HCT116 (cell line): Measurements from ENCODE around the gene BRICD5. TPM values are rescaled to one million over a fixed set of nuclear protein-coding genes. Genes with fewer than 3 reads are reported as not detected.

ENCODE experiments used
- ATAC-seq: fragments of 200-7000 bp; cut with Tn5 transposase; 2 replicates; pipeline ENCODE4 v1.9.1; 2020; ENCODE audit warnings: mild to moderate bottlenecking, moderate library complexity
- BruUV-seq: library from RNA; stranded (reverse); fragments of 400-500 nt; replicated peaks from 2 replicates; lab custom pipeline; 2021; lab: Mats Ljungman, UMichigan
- CTCF ChIA-PET: fragments of 300-600 bp; sonication (Branson Sonifier 250); formaldehyde crosslinking; loops from one replicate; lab custom pipeline; 2021; ENCODE audit warnings: antibody characterized with exemption; lab: Charles Lee
- POLR2A ChIA-PET: fragments of 300-600, 350-600 bp; sonication (Branson Sonifier 250); formaldehyde crosslinking; loops from one replicate; lab custom pipeline; 2021; ENCODE audit warnings: antibody characterized with exemption; lab: Charles Lee
- RAD21 ChIA-PET, 2 experiments: fragments of 300-600 bp; sonication (Branson Sonifier 250); formaldehyde crosslinking; loops; one replicate each; lab custom pipeline; 2023; ENCODE audit warnings: low total read pairs in 2 of 2; ENCODE audit not compliant: uncharacterized antibody in 2 of 2, unreplicated experiment in 2 of 2, low non-redundant PET in 1 of 2; lab: Charles Lee
- DNase-seq: peaks from one replicate; pipeline ENCODE4 v3.0.0-alpha.2; 2010; ENCODE audit warnings: low read depth, low spot score
- H2AFZ ChIP-seq: fragments of 200-600 bp; shearing (Covaris generic), sonication (generic); 2 replicates; pipeline ENCODE4 v1.6.1; 2017; ENCODE audit warnings: low read depth, mixed run types, mixed read lengths, antibody characterized with exemption, low read length; ENCODE audit not compliant: poor library complexity, severe bottlenecking
- H3K27ac ChIP-seq: 2 replicates; pipeline ENCODE4 v1.5.1; 2012; ENCODE audit warnings: low read depth, low read length
- H3K27me3 ChIP-seq: fragments of 200-600 bp; sonication (generic); 2 replicates; pipeline ENCODE4 v1.6.1; 2016; ENCODE audit warnings: mixed run types, low read length, mixed read lengths; ENCODE audit not compliant: insufficient read depth
- H3K36me3 ChIP-seq, 2 experiments: fragments of 200-500 bp in 1 of 2; fragments of 200-600 bp in 1 of 2; sonication (Bioruptor generic) in 1 of 2; sonication (generic) in 1 of 2; 2 replicates each; pipeline versions ENCODE4 v1.5.1 to v1.6.1; 2014 to 2016; ENCODE audit warnings: low read length in 2 of 2, inconsistent platforms in 1 of 2, mixed read lengths in 1 of 2, mixed run types in 1 of 2; ENCODE audit not compliant: insufficient read depth in 2 of 2, control insufficient read depth in 1 of 2
- H3K4me1 ChIP-seq, 2 experiments: fragments of 200-600 bp in 1 of 2; sonication (generic) in 1 of 2; 2 replicates each; pipeline versions ENCODE4 v1.5.1 to v1.6.1; 2012 to 2017; ENCODE audit warnings: low read length in 2 of 2, inconsistent platforms in 1 of 2, mild to moderate bottlenecking in 1 of 2, mixed read lengths in 1 of 2, mixed run types in 1 of 2, moderate library complexity in 1 of 2; ENCODE audit not compliant: insufficient read depth in 2 of 2, control insufficient read depth in 1 of 2
- H3K4me2 ChIP-seq: fragments of 200-600 bp; sonication (generic); 2 replicates; pipeline ENCODE4 v1.6.1; 2017; ENCODE audit warnings: mixed run types, low read length, mixed read lengths
- H3K4me3 ChIP-seq, 2 experiments: fragments of 200-600 bp in 1 of 2; sonication (generic) in 1 of 2; replicated peaks in 1 of 2; 2 replicates each; pipeline ENCODE4 v1.5.1; 2011 to 2016; ENCODE audit warnings: low read length in 2 of 2, control low read depth in 1 of 2, low read depth in 1 of 2, mild to moderate bottlenecking in 1 of 2, mixed read lengths in 1 of 2, mixed run types in 1 of 2
- H3K79me2 ChIP-seq: fragments of 200-600 bp; sonication (generic); 2 replicates; pipeline ENCODE4 v1.6.1; 2017; ENCODE audit warnings: mild to moderate bottlenecking, mixed run types, low read length, moderate library complexity, mixed read lengths; ENCODE audit not compliant: insufficient read depth
- H3K9ac ChIP-seq: fragments of 200-600 bp; sonication (generic); 2 replicates; pipeline ENCODE4 v1.6.1; 2016; ENCODE audit warnings: low read length, mixed read lengths
- H3K9me2 ChIP-seq: fragments of 200-600 bp; sonication (generic), shearing (Covaris generic); 2 replicates; pipeline ENCODE4 v1.6.1; 2017; ENCODE audit warnings: mixed run types, mild to moderate bottlenecking, moderate library complexity; ENCODE audit not compliant: insufficient read depth
- H3K9me3 ChIP-seq, 2 experiments: fragments of 200-500 bp in 1 of 2; fragments of 200-600 bp in 1 of 2; sonication (Bioruptor generic) in 1 of 2; sonication (generic) in 1 of 2; 2 replicates each; pipeline ENCODE4 v1.6.1; 2014 to 2017; ENCODE audit warnings: low read length in 2 of 2, mixed read lengths in 2 of 2, inconsistent platforms in 1 of 2, low read depth in 1 of 2, mild to moderate bottlenecking in 1 of 2, mixed run types in 1 of 2, moderate library complexity in 1 of 2; ENCODE audit not compliant: control insufficient read depth in 1 of 2, insufficient read depth in 1 of 2
- H4K20me1 ChIP-seq: fragments of 200-600 bp; sonication (generic), shearing (Covaris generic); 2 replicates; pipeline ENCODE4 v1.6.1; 2017; ENCODE audit warnings: mixed run types, mild to moderate bottlenecking, moderate library complexity; ENCODE audit not compliant: insufficient read depth
- CBX3 ChIP-seq: IDR thresholded peaks from 2 replicates; pipeline ENCODE4 v1.6.1; 2012; ENCODE audit warnings: low read depth
- CEBPB ChIP-seq: IDR thresholded peaks from 2 replicates; pipeline ENCODE4 v1.6.1; 2012; ENCODE audit warnings: low read depth
- EGR1 ChIP-seq: IDR thresholded peaks from 2 replicates; pipeline ENCODE4 v1.6.1; 2012; ENCODE audit warnings: low read depth
- EZH2 ChIP-seq: fragments of 200-600 bp; sonication (generic); IDR thresholded peaks from 2 replicates; pipeline ENCODE4 v1.6.1; 2017; ENCODE audit warnings: antibody characterized with exemption, mixed run types
- FOSL1 ChIP-seq: IDR thresholded peaks from 2 replicates; pipeline ENCODE4 v1.6.1; 2012; ENCODE audit warnings: low read depth
- POLR2A ChIP-seq: IDR thresholded peaks from 2 replicates; pipeline ENCODE4 v1.7.0; 2011; ENCODE audit warnings: borderline replicate concordance; ENCODE audit not compliant: insufficient read depth, insufficient read length; ENCODE audit errors: extremely low read depth
- RAD21 ChIP-seq: IDR thresholded peaks from 2 replicates; pipeline ENCODE4 v1.6.1; 2012; ENCODE audit warnings: low read depth, mild to moderate bottlenecking
- SIN3A ChIP-seq: IDR thresholded peaks from 2 replicates; pipeline ENCODE4 v1.6.1; 2012; ENCODE audit warnings: low read depth
- SP1 ChIP-seq: IDR thresholded peaks from 2 replicates; pipeline ENCODE4 v1.6.1; 2012; ENCODE audit warnings: low read depth
- TCF7L2 ChIP-seq: IDR thresholded peaks from 2 replicates; pipeline ENCODE4 v1.7.0; 2011; ENCODE audit warnings: borderline replicate concordance, inconsistent platforms; ENCODE audit not compliant: insufficient read depth, insufficient read length; ENCODE audit errors: extremely low read depth
- YY1 ChIP-seq: IDR thresholded peaks from 2 replicates; pipeline ENCODE4 v1.6.1; 2011; ENCODE audit warnings: low read length, low read depth, moderate library complexity, mild to moderate bottlenecking; ENCODE audit not compliant: insufficient replicate concordance; ENCODE audit errors: extremely low read depth
- ZFX ChIP-seq: fragments of 450-650 bp; IDR thresholded peaks from 2 replicates; pipeline ENCODE4 v1.6.1; 2017
- intact Hi-C: fragments of 100-400 bp; cut with micrococcal nuclease; formaldehyde crosslinking; loops from 2 replicates; pipeline ENCODE4 v1.10.0; 2022
- total RNA-seq: library from RNA; stranded (reverse); gene quantifications from one replicate; pipeline ENCODE4 v1.2.1, GENCODE V29; 2021; ENCODE audit not compliant: unreplicated experiment
- TF ChIP-seq, protein P1 (sequence below): IDR thresholded peaks from 2 replicates; pipeline ENCODE4 v1.6.1; 2011; ENCODE audit warnings: mild to moderate bottlenecking, low read length, moderate library complexity; ENCODE audit not compliant: insufficient replicate concordance; ENCODE audit errors: extremely low read depth
- TF ChIP-seq, protein P2 (sequence below): IDR thresholded peaks from 2 replicates; pipeline ENCODE4 v1.6.1; 2012; ENCODE audit warnings: low read depth
- TF ChIP-seq, protein P3 (sequence below): IDR thresholded peaks from 2 replicates; pipeline ENCODE4 v1.6.1; 2012

BRICD5 gene
- total RNA-seq, 1 experiment from 2014 or later: 9.8 TPM

DNA sequence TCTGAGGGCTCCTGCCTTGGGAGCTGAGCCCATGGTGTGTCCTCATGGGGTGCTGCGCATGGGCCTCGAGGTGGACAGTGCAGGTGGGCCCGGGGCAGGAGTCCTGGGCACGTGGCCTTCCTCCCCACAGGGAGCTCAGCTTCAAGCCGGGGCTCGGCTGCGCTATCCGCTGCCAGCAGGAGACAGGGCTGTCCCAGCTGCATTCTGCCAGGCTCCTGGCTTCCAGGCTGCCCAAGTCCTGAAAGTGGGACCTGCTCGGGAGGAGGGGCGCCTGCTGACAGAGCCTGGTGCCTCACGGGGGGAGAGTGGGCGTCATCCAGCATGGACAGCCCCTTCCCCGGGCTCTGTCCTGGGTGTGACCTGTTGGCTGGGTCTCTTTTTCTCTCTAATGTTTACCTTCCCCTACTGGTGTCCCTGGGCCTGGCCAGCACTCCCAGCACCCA lies 48.0 kb downstream of the BRICD5 start:
- Histone ChIP-seq H3K9me2 (no peaks in the 10 kb centered on the region), H3K4me2 (peak overlapping the region; percentile 84), H3K4me1 (peaks cover 40 to 61% of the 10 kb centered on the region in 2 experiments), H3K27ac (peak overlapping the region; percentile 90), H3K79me2 (peaks cover 95% of the 10 kb centered on the region), H4K20me1 (no peaks in the 10 kb centered on the region), H3K36me3 (peaks cover 7 to 26% of the 10 kb centered on the region in 2 experiments; a peak in 3 of 4 replicates), H3K9me3 (no peaks in the 10 kb centered on the region), H3K9ac (peak overlapping the region; percentile 67), H2AFZ (no peak overlapping the region), H3K27me3 (no peaks in the 10 kb centered on the region), H3K4me3 (peak overlapping the region; percentile 19 to 45)
- peak; percentile 60 for ATAC-seq
- intact Hi-C loops: no loop called here
- POLR2A ChIA-PET: interaction anchor here (1.1 to 1.3 kb wide), 2 partner anchors 11 to 12 kb away, joined by 3 to 5 read pairs; no protein-coding TSS in a partner anchor
- no peak for DNase-seq
- CTCF ChIA-PET: no interaction called here
- TF ChIP-seq SIN3A (no peak), EZH2 (no peak), SP1 (no peak), ZFX (no peak), YY1 (no peak), POLR2A (no peak)
- no TSS peak for BruUV-seq
- RAD21 ChIA-PET: no interaction called here

DNA sequence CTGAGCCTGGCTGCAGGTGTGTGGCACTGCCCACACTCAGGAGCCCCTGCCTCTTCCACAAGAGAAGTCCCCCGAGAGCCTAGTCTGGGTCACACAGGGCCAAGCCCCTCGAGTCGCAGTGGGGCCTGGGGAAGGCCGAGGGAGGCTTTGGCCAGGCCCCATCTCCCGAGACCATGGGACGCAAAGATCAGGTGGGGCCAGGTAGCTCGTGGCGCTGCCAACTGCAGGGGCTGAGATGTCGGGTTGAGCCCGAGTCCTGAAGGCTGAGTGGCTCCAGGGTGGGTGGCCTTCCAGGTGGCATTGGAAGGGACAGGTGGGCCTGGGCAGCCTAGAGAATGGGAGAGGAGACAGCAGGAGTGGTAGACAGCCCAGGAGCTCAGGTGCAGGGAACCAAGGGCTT lies 48.8 kb downstream of the BRICD5 start:
- Histone ChIP-seq H3K9ac (peak overlapping the region; percentile 67), H3K9me2 (no peaks in the 10 kb centered on the region), H3K27me3 (no peaks in the 10 kb centered on the region), H3K4me3 (no peak overlapping the region), H3K4me2 (peak overlapping the region; percentile 84), H4K20me1 (no peaks in the 10 kb centered on the region), H2AFZ (no peak overlapping the region), H3K36me3 (peaks cover 4 to 21% of the 10 kb centered on the region in 2 experiments; a peak in 3 of 4 replicates), H3K4me1 (peaks cover 48 to 69% of the 10 kb centered on the region in 2 experiments), H3K9me3 (no peaks in the 10 kb centered on the region), H3K27ac (peak overlapping the region; percentile 90), H3K79me2 (peaks cover 95% of the 10 kb centered on the region)
- ATAC-seq (no peak), DNase-seq (no peak)
- RAD21 ChIA-PET: no interaction called here
- POLR2A ChIA-PET: interaction anchor here (1.1 to 1.3 kb wide), 2 partner anchors 10 to 11 kb away, joined by 3 to 5 read pairs; no protein-coding TSS in a partner anchor
- no TSS peak for BruUV-seq
- CTCF ChIA-PET: no interaction called here
- intact Hi-C loops: no loop called here
- TF ChIP-seq CEBPB (no peak), EZH2 (no peak), CBX3 (no peak), YY1 (no peak), RAD21 (no peak), TCF7L2 (no peak), FOSL1 (no peak), SP1 (no peak), EGR1 (no peak)
- TF ChIP-seq, protein P1, sequence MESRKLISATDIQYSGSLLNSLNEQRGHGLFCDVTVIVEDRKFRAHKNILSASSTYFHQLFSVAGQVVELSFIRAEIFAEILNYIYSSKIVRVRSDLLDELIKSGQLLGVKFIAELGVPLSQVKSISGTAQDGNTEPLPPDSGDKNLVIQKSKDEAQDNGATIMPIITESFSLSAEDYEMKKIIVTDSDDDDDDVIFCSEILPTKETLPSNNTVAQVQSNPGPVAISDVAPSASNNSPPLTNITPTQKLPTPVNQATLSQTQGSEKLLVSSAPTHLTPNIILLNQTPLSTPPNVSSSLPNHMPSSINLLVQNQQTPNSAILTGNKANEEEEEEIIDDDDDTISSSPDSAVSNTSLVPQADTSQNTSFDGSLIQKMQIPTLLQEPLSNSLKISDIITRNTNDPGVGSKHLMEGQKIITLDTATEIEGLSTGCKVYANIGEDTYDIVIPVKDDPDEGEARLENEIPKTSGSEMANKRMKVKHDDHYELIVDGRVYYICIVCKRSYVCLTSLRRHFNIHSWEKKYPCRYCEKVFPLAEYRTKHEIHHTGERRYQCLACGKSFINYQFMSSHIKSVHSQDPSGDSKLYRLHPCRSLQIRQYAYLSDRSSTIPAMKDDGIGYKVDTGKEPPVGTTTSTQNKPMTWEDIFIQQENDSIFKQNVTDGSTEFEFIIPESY: no peak
- TF ChIP-seq, protein P2, sequence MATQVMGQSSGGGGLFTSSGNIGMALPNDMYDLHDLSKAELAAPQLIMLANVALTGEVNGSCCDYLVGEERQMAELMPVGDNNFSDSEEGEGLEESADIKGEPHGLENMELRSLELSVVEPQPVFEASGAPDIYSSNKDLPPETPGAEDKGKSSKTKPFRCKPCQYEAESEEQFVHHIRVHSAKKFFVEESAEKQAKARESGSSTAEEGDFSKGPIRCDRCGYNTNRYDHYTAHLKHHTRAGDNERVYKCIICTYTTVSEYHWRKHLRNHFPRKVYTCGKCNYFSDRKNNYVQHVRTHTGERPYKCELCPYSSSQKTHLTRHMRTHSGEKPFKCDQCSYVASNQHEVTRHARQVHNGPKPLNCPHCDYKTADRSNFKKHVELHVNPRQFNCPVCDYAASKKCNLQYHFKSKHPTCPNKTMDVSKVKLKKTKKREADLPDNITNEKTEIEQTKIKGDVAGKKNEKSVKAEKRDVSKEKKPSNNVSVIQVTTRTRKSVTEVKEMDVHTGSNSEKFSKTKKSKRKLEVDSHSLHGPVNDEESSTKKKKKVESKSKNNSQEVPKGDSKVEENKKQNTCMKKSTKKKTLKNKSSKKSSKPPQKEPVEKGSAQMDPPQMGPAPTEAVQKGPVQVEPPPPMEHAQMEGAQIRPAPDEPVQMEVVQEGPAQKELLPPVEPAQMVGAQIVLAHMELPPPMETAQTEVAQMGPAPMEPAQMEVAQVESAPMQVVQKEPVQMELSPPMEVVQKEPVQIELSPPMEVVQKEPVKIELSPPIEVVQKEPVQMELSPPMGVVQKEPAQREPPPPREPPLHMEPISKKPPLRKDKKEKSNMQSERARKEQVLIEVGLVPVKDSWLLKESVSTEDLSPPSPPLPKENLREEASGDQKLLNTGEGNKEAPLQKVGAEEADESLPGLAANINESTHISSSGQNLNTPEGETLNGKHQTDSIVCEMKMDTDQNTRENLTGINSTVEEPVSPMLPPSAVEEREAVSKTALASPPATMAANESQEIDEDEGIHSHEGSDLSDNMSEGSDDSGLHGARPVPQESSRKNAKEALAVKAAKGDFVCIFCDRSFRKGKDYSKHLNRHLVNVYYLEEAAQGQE: no peak
- TF ChIP-seq, protein P3, sequence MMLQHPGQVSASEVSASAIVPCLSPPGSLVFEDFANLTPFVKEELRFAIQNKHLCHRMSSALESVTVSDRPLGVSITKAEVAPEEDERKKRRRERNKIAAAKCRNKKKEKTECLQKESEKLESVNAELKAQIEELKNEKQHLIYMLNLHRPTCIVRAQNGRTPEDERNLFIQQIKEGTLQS: no peak
